ENCODE measurements around the gene FBXL7. TPM values are rescaled to one million over a fixed set of nuclear protein-coding genes. Genes with fewer than 3 reads are reported as not detected.

The FBXL7 gene
- total and polyA plus RNA-seq, 2 of the 8 experiments (the other 6 are each of a cell fraction or from before 2014, with no cell fraction given), result 17.7 to 17.8 TPM

DNA sequence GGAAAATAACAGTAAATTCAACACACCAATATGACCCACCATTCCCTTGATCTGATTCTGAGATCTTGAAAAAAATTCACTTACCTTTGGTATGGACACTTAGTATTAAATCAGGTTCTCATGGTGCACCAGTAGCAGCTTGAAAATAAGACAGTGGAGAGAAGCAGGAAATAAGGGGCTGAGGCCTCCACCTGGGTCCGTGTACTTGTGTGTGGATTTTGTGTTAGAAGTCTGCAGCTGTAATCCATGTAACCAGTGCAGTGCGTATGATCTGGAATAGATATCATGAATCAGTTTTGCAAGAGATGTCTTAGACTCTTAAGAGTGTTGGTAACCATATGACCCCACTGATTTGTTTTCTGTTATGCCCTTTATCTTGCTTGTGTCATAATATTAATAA lies 107.1 kb downstream of the FBXL7 start:
- H3K14ac ChIP-seq (ENCODE audit: insufficient read length), result no peak overlapping the region
- no peak overlapping the region for H2BK20ac ChIP-seq (ENCODE audit: low read length)
- no peaks in the 10 kb centered on the region for H3K9me3 ChIP-seq (ENCODE audit: insufficient read depth in 2 of 2, low read depth in 1 of 2, low read length in 1 of 2)
- H4K8ac ChIP-seq (ENCODE audit: extremely low read depth, insufficient read depth, low read length), result no peak overlapping the region
- no peak overlapping the region for H2AFZ ChIP-seq (ENCODE audit: low read length)
- H3K4me3 ChIP-seq (ENCODE audit: extremely low read depth in 1 of 4, insufficient read depth in 2 of 4, low read depth in 3 of 4, low read length in 4 of 4), result no peak overlapping the region
- ChIA-PET POLR2A (ENCODE audit: partially characterized antibody) (no interaction called here), CTCF (ENCODE audit: partially characterized antibody) (interaction anchor here (5.5 kb wide), 1 partner anchor 8 kb away, joined by 32 read pairs; no protein-coding TSS in a partner anchor)
- H3K4ac ChIP-seq (replicated peaks; ENCODE audit: insufficient read length, low read depth, low read length), result no peak overlapping the region
- H3K18ac ChIP-seq (ENCODE audit: extremely low read depth, low read length), result no peak overlapping the region
- H3K23me2 ChIP-seq (ENCODE audit: low read depth, low read length), result no peaks in the 10 kb centered on the region
- H2BK120ac ChIP-seq (replicated peaks; ENCODE audit: low read depth, low read length), result no peak overlapping the region
- no peak overlapping the region for H3K27ac ChIP-seq (ENCODE audit: low read depth, low read length)
- H3K36me3 ChIP-seq (ENCODE audit: control insufficient read depth in 2 of 4, insufficient read depth in 4 of 4, low read length in 3 of 4), result no peaks in the 10 kb centered on the region; a peak in 1 of 8 replicates
- H4K20me1 ChIP-seq (replicated peaks in 1 of 2; ENCODE audit: control insufficient read depth in 1 of 2, insufficient read depth in 2 of 2, low read length in 2 of 2), result no peaks in the 10 kb centered on the region
- H3K23ac ChIP-seq (ENCODE audit: insufficient read length), result no peak overlapping the region
- no peak overlapping the region for H3K9ac ChIP-seq (replicated peaks in 1 of 4; ENCODE audit: extremely low read depth in 1 of 4, low read depth in 3 of 4, low read length in 3 of 4)
- FAIRE-seq (no peak), DNase-seq (ENCODE audit: low read depth in 1 of 2, low spot score in 2 of 2) (no peak)
- no peak overlapping the region for H2BK5ac ChIP-seq (ENCODE audit: low read depth, low read length)
- H2BK15ac ChIP-seq (ENCODE audit: low read length), result no peak overlapping the region
- H3K4me2 ChIP-seq (ENCODE audit: insufficient read depth in 1 of 2, low read depth in 2 of 2, low read length in 2 of 2), result no peak overlapping the region
- peaks cover 0 to 19% of the 10 kb centered on the region in 2 experiments; a peak in 3 of 4 replicates for H3K79me2 ChIP-seq (ENCODE audit: control insufficient read depth in 1 of 2, insufficient read depth in 2 of 2, low read length in 2 of 2)
- H4K5ac ChIP-seq (ENCODE audit: insufficient read length, low read depth, low read length), result no peak overlapping the region
- WGBS, 2 experiments (ENCODE audit: extremely low coverage in 1 of 2, insufficient coverage in 1 of 2, insufficient read length in 1 of 2, insufficient replicate concordance in 2 of 2, low coverage in 1 of 2, low lambda C conversion rate in 2 of 2, missing lambda C conversion rate in 1 of 2), result 84% methylated on average over 2 of the region's 2 CpGs; no CpG with 5 or more reads in 1 of the 2 experiments
- H3K4me1 ChIP-seq (replicated peaks in 1 of 4; ENCODE audit: control insufficient read depth in 3 of 4, insufficient read depth in 4 of 4, low read length in 3 of 4), result no peaks in the 10 kb centered on the region; a peak in 1 of 7 replicates
- no peak overlapping the region for H2BK12ac ChIP-seq (ENCODE audit: low read depth, low read length)
- H3K79me1 ChIP-seq (ENCODE audit: low read depth, low read length), result peaks cover 3% of the 10 kb centered on the region
- H3K56ac ChIP-seq (replicated peaks; ENCODE audit: insufficient read length, low read depth, low read length), result no peak overlapping the region
- no peaks in the 10 kb centered on the region for H3K27me3 ChIP-seq (replicated peaks in 1 of 4; ENCODE audit: control insufficient read depth in 3 of 4, extremely low read depth in 1 of 4, insufficient read depth in 3 of 4, low read length in 3 of 4)
- no peak overlapping the region for H2AK5ac ChIP-seq (ENCODE audit: low read depth, low read length)
- no peak overlapping the region for H4K91ac ChIP-seq (replicated peaks; ENCODE audit: insufficient read length, low read length)
- TF ChIP-seq SP4 (IDR thresholded peaks at IDR 0.05; ENCODE audit: low read length) (no peak), SRF (IDR thresholded peaks at IDR 0.05; ENCODE audit: low read depth, low read length) (no peak), CBX5 (IDR thresholded peaks at IDR 0.05; ENCODE audit: low read depth, low read length) (no peak), JUN (IDR thresholded peaks at IDR 0.05; ENCODE audit: low read depth, low read length) (no peak), KDM5A (IDR thresholded peaks at IDR 0.05; ENCODE audit: low read length) (no peak), BRCA1 (IDR thresholded peaks at IDR 0.05; ENCODE audit: low read depth, low read length) (no peak), GABPA (IDR thresholded peaks at IDR 0.05; ENCODE audit: borderline replicate concordance, insufficient read depth, low read length) (no peak), RFX5 (IDR thresholded peaks at IDR 0.05; ENCODE audit: borderline replicate concordance, low read depth, low read length) (no peak), KDM4A (IDR thresholded peaks at IDR 0.05; ENCODE audit: low read depth, low read length, severe bottlenecking) (no peak), JUND (IDR thresholded peaks at IDR 0.05; ENCODE audit: low read length) (no peak), EP300 (IDR thresholded peaks at IDR 0.05; ENCODE audit: borderline replicate concordance in 1 of 2, low read depth in 2 of 2, low read length in 2 of 2) (no peak), CHD1 (IDR thresholded peaks at IDR 0.05; ENCODE audit: low read depth, low read length) (no peak)
- TF ChIP-seq, protein P1, sequence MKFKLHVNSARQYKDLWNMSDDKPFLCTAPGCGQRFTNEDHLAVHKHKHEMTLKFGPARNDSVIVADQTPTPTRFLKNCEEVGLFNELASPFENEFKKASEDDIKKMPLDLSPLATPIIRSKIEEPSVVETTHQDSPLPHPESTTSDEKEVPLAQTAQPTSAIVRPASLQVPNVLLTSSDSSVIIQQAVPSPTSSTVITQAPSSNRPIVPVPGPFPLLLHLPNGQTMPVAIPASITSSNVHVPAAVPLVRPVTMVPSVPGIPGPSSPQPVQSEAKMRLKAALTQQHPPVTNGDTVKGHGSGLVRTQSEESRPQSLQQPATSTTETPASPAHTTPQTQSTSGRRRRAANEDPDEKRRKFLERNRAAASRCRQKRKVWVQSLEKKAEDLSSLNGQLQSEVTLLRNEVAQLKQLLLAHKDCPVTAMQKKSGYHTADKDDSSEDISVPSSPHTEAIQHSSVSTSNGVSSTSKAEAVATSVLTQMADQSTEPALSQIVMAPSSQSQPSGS (IDR thresholded peaks at IDR 0.05; ENCODE audit: low read length), result no peak

Measured in H1 (cell line).